HG03460 (cell line): ENCODE results near the gene ERC2.
A peak's percentile ranks its signal among the peaks of the same experiment; 100 is the strongest.

ENCODE experiments used
- ATAC-seq: cut with Tn5 transposase; IDR thresholded peaks from one replicate; pipeline ENCODE4 v1.9.1; 2021; ENCODE audit not compliant: unreplicated experiment

The ERC2 gene

GRCh38 chr3:55766753-55767152, 701.5 kb downstream of the ERC2 start:
- no peak for ATAC-seq

GRCh38 chr3:55765906-55766701, 702.2 kb downstream of the ERC2 start:
- ATAC-seq: no peak

GRCh38 chr3:55765398-55765797, 702.9 kb downstream of the ERC2 start:
- ATAC-seq: no peak

GRCh38 chr3:55756976-55757375, 711.3 kb downstream of the ERC2 start:
- ATAC-seq: no peak

GRCh38 chr3:55755516-55756205, 712.6 kb downstream of the ERC2 start:
- no peak for ATAC-seq

- ATAC-seq: no peak
These were observed 715.4 kb downstream of the ERC2 start for GRCh38 chr3:55752911-55753310.

- no peak for ATAC-seq
These were observed 716.5 kb downstream of the ERC2 start for GRCh38 chr3:55751730-55752129.

GRCh38 chr3:55750525-55750924, 717.7 kb downstream of the ERC2 start:
- ATAC-seq: no peak

- no peak for ATAC-seq
These were observed 719.2 kb downstream of the ERC2 start for GRCh38 chr3:55749036-55749435.

GRCh38 chr3:55746808-55747413, 721.4 kb downstream of the ERC2 start:
- ATAC-seq: no peak

GRCh38 chr3:55742832-55743136, 725.5 kb downstream of the ERC2 start:
- ATAC-seq: no peak

GRCh38 chr3:55742022-55742831, 726.0 kb downstream of the ERC2 start:
- no peak for ATAC-seq

GRCh38 chr3:55737186-55737585, 731.1 kb downstream of the ERC2 start:
- no peak for ATAC-seq

GRCh38 chr3:55735976-55736375, 732.3 kb downstream of the ERC2 start:
- no peak for ATAC-seq

- ATAC-seq: no peak
These were observed 736.5 kb downstream of the ERC2 start for GRCh38 chr3:55731741-55732140.

- no peak for ATAC-seq
These were observed 738.7 kb downstream of the ERC2 start for GRCh38 chr3:55729546-55729945.

- no peak for ATAC-seq
These were observed 739.7 kb downstream of the ERC2 start for GRCh38 chr3:55728461-55729100.

GRCh38 chr3:55726501-55726775, 741.8 kb downstream of the ERC2 start:
- no peak for ATAC-seq

- no peak for ATAC-seq
These were observed 742.4 kb downstream of the ERC2 start for GRCh38 chr3:55725681-55726500.

- peak; percentile 64 for ATAC-seq
These were observed 743.4 kb downstream of the ERC2 start for GRCh38 chr3:55724821-55725220.
